HCT116 (cell line): ENCODE data around the gene FRK.

Experiments used
- ATF3 ChIP-seq: IDR thresholded peaks from 2 replicates; pipeline ENCODE4 v1.6.1; 2012
- TCF7L2 ChIP-seq: IDR thresholded peaks from 2 replicates; pipeline ENCODE4 v1.7.0; 2011; ENCODE audit warnings: borderline replicate concordance, inconsistent platforms; ENCODE audit not compliant: insufficient read depth, insufficient read length; ENCODE audit errors: extremely low read depth
- TF ChIP-seq, protein P1 (sequence below), 3 experiments: fragments of 200-600 bp in 1 of 3; sonication (generic) in 1 of 3; IDR thresholded peaks in 2 of 3; conservative IDR thresholded peaks in 1 of 3; 2 replicates each; pipeline ENCODE4 v1.5.1; 2012 to 2017; ENCODE audit warnings: low read depth in 2 of 3, low read length in 2 of 3, antibody characterized with exemption in 1 of 3, borderline replicate concordance in 1 of 3, control low read depth in 1 of 3, mild to moderate bottlenecking in 1 of 3, mixed read lengths in 1 of 3, mixed run types in 1 of 3, moderate library complexity in 1 of 3; ENCODE audit not compliant: insufficient read depth in 1 of 3

GRCh38 chr6:116011520-116011919, 49.2 kb downstream of the FRK start:
- TF ChIP-seq, protein P1, sequence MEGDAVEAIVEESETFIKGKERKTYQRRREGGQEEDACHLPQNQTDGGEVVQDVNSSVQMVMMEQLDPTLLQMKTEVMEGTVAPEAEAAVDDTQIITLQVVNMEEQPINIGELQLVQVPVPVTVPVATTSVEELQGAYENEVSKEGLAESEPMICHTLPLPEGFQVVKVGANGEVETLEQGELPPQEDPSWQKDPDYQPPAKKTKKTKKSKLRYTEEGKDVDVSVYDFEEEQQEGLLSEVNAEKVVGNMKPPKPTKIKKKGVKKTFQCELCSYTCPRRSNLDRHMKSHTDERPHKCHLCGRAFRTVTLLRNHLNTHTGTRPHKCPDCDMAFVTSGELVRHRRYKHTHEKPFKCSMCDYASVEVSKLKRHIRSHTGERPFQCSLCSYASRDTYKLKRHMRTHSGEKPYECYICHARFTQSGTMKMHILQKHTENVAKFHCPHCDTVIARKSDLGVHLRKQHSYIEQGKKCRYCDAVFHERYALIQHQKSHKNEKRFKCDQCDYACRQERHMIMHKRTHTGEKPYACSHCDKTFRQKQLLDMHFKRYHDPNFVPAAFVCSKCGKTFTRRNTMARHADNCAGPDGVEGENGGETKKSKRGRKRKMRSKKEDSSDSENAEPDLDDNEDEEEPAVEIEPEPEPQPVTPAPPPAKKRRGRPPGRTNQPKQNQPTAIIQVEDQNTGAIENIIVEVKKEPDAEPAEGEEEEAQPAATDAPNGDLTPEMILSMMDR (IDR thresholded peaks at IDR 0.05 in 2 of 3, conservative IDR thresholded peaks at IDR 0.05 in 1 of 3; ENCODE audit: borderline replicate concordance in 1 of 3, insufficient read depth in 1 of 3, low read depth in 2 of 3, low read length in 2 of 3): no peak
- TF ChIP-seq ATF3 (peak; percentile 69), TCF7L2 (peak; percentile 65)
